ENCODE measurements around the gene C13orf46.
"Not testable (repeated sequence)": the region's sequence is repeated elsewhere in the genome, so short reads cannot be mapped to it uniquely, and the experiment has no call there.

Gene C13orf46

DNA sequence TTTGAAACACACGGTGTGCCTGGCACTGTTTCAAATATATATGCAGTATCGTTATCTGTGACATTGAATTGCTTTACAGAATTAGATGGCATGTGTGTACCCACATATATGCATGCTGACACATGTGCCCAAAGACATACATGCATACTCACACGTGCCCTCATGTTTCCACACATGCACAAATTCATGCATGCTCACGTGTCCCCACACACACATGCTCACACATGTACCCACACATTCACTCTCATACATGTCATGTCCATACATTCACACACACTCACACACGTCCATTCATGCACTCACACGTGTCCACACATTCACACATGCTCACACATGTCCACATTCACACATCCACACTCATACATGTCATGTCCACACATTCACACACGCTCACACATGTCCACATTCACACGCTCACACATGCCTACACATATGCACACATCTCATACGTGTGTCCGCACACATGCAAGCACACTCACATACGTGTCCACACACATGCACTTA, 17.9 kb upstream of the C13orf46 start:
- DNase-seq (ENCODE audit: low spot score) = no peak

DNA sequence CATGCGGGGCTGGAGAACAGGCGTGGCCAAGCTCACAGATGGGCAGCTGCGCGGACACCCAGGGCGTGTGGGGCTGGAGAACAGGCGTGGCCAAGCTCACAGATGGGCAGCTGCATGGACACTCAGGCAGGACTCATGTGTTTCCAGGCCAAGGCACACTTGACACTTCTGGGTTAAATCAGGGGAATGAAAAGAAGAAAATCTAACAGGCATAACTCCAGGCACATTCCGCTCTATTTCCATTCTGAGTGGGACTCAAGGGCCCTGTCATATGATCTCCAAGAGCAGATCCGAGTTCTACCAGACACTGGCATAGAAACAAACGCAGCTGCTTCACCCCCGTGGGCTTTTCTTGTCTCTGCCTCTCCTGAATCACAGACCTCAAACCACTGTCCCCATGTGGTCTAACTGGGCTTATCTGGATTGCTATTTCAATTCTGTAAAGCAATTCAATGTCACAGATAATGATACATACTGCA, 17.4 kb upstream of the C13orf46 start:
- DNase-seq (ENCODE audit: low spot score) = no peak

DNA sequence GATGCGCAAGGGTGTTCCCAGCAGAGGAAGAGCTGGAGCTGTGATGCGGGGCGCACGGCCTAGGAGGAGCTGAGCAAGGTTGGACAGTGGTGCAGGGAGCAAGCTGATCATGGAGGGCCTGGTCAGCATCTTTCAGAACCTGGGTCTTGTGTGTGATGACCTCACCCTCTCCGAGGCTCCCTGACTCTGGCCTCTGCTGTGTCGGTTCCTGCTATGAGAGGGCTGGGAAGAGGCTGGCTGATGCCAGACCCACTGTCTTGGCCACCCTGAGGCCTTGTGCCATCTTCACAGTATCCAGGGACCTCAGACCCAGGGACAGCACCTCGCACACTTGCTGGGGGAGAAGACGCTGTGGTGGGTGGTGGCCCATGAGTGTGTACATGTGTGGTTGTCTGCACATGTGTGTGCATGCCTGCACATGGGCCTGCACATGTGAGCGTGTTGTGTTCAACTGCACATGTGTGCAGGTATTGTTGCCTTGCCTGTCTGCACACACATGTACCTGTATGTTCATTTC, 16.5 kb upstream of the C13orf46 start:
- no peak for DNase-seq (ENCODE audit: low spot score)

DNA sequence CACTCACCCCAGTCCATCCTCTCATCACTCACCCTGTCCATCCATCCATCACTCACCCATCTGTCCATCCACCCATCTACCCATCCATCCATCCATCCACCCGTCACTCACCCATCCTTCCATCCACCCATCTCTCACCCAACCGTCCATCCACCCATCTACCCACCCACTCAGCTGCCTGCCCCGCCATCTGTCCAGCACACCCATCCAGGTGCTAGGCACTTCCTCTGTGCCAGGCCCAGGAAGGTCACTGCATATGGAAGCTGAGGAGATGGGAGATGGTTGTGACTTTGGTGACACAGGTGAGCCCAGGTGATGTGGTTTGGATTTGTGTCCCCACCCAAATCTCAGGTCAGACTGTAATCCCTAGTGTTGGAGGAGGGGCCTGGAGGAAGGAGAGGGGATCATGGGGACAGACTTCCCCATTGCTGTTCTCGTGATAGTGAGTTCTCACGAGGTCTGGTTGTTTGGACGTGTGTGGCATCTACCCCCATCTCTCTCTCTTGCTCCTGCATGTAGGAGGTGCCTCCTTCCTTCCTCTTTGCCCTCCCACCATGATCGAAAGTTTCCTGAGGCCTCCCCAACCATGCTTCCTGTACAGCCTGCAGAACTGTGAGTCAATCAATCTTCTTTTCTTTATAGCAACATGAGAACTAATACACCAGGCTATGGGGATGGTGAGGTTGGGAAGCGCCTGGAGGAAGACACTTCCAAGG, 15.9 kb upstream of the C13orf46 start:
- no peak for DNase-seq (ENCODE audit: low spot score)

DNA sequence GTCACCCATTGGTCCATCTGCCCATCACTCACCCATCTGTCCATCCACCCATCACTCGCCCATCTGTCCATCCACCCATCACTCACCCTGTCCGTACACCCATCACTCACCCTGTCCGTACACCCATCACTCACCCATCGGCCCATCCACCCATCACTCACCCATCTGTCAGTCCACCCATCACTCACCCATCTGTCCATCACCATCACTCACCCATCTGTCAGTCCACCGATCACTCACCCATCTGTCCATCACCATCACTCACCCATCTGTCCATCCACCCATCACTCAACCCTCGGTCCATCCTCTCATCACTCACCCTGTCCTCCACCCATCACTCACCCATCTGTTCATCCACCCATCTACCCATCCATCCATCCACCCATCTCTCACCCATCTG, 15.0 kb upstream of the C13orf46 start:
- not testable (repeated sequence) for DNase-seq (ENCODE audit: low spot score)

DNA sequence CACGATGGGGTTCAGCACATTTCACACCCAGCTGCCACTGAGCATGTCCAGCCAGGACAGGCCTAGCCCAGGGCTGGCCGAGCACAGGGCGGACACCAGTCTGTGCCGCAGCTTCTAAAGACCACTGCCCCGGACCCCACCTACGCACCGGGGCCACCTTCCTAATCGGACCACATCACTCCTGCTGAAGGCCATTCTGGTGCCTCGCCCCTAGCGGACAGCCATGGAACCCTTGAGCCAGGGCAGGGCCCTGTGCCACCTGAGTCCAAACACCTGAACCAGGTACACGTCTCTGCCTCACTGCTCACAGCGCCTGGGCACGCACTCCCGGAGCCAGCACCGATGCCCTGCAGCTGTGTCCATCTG, 8.4 kb upstream of the C13orf46 start:
- no peak for DNase-seq (ENCODE audit: low spot score)

DNA sequence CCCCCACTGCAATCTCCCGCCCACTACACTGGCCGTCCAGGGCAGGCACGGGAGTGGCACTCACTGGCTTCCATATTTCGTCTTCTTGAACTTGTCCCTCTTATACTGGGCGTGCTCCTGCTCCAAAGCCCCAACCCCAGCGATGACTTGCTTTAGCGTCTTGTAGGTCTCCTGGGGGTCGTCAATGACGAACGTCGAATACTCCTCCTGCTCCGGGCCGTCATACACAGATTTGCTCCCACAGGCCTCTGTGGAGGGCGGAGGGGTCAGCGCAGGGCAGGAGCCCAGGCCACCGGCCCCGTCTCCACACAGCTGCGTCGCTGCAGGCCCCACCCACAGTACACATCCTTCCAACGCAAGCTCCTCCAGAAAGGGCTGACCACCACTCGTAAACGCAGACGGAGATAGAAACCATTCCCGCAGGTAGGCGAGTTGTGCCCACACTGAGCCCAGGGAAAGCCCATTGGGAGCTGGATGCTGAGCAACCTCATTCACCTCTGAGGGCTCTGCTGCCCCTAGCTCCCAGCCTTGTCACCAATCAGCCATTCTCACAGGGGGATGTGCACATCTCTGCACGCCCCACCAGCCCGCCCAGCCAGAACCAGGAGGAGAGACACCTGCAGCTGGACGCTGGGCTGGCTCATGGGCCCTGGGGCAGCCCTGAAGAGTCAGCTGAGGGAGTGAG, 7.9 kb upstream of the C13orf46 start:
- no peak for DNase-seq (ENCODE audit: low spot score)

DNA sequence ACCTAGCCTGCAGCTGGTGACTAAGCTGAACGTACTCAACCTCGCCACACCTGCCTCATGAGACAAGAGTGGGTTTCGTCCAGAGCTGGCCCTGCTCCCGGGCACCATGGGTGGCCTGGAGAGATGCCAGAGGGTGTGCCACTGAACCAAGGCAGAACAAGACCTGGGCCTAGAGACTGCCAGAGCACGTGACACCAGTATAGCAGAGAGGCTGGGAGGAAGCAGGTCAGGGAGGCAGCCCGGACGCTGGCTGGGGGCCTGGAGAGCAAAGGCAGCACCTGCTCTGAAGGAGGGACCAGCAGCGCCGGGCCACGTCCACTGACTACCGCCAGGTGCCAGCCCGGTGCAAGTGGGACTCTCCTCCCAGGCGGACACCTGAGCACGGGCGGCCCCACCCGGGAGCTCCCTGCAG, 7.3 kb upstream of the C13orf46 start:
- no peak for DNase-seq (ENCODE audit: low spot score)

DNA sequence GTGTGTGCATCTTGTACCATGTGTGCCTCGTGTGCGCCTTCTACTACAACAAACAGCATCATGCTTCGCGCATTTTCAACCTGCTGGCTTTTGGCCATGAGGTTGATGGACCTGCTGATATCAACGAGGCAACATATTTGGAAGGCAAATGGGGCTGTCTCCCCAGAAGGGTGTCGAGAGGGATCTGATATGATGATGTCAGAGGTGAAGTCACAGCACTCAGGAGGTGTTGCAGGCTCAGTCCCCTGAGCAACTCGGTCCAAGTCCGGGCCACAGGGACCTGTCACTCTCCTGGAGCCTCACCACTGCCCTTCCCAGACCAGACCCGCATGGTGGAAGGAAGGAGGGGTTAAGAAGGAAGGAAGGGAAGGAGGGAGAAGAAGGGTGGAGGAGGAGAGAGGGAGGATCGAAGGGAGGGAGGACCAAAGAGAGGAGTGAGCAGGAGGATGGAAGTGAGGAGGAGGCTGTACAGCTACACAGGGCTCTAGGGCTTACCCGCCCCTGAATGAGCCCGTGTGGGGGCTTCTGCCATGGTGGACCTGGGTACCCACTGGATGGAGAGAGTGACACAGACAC, 6.7 kb upstream of the C13orf46 start:
- no peak for DNase-seq (ENCODE audit: low spot score)

DNA sequence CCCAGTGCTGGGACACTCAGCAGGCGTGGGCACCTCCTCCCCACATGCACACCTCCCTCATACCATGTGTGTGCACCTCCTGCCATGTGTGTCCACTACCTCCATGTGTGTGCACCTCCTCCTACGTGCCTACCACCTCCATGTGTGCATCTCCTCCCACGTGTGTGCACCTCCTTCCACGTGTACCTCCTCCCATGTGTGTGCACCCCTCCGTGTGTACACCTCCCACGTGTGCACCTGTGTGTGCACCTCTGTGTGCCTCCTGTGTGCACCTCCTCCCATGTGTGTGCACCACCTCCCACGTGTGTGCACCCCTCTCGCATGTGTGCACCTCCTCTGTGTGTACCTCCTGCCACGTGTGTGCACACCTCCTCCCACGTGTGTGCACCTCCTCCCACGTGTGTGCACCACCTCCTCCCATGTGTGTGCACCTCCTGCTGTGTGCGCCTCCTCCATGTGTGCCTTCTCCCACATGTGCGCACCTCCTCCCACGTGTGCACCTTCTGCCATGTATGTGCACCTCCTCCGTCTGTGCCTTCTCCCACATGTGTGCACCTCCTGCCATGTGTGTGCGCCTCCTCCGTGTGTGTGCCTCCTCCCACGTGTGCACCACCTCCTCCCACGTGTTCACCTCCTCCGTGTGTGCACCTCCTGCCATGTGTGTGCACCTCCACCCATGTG, 6.1 kb upstream of the C13orf46 start:
- no peak for DNase-seq (ENCODE audit: low spot score)

DNA sequence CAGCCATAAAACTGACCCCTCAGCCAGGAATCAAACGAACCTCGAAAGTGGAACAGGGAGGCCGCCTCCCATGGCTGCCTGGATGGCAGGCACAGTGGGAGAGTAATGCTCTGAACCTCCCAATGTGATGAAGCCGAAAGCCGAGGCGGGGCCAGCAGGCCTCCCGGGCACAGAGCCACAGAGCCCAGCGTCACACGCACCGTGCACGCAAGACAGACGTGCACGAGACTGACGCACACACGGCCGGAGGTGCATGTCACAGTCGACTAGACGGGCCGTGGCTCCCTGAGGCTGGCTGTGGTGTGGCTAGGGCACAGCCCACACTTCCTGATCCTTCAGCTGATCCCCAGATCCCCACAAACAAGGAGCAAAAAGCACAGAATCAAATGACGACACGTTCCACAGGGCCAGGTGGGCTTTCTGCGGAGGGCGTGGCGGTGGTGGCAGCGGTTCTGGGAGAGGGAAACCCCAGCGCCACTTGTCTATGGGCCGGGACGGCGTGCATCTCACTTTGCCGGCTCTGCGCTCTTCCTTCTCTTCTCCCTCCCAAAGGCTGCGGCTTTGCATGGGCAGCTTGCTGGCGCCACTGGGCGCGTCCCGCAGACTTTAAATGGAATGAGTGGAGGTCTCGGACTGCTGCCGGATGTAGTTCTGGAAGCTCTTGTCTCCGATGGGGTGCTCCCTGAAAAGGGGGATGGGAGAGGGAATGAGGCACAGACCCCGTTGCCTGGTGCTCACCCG, 5.0 kb upstream of the C13orf46 start:
- DNase-seq (ENCODE audit: low spot score) = no peak

DNA sequence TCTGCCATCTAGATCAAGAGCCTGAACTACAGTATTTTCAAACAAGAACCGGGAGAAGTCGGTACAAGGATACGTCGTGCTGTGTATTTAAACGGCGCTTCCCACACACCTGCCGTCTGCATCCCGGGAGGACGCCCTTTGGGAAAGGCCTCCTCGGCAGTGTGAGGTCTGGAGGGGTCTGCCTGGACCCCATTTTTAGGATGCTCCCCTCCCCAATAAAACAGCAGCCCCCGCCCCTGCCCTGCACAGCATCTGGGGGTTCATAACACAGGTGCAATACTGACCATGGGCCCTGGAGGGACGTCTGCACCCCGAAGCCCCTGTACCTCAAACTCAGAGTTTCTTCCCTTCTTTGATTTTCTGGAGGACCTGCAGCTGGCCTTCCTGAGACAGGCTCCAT, 4.1 kb upstream of the C13orf46 start:
- no peak for DNase-seq (ENCODE audit: low spot score)

DNA sequence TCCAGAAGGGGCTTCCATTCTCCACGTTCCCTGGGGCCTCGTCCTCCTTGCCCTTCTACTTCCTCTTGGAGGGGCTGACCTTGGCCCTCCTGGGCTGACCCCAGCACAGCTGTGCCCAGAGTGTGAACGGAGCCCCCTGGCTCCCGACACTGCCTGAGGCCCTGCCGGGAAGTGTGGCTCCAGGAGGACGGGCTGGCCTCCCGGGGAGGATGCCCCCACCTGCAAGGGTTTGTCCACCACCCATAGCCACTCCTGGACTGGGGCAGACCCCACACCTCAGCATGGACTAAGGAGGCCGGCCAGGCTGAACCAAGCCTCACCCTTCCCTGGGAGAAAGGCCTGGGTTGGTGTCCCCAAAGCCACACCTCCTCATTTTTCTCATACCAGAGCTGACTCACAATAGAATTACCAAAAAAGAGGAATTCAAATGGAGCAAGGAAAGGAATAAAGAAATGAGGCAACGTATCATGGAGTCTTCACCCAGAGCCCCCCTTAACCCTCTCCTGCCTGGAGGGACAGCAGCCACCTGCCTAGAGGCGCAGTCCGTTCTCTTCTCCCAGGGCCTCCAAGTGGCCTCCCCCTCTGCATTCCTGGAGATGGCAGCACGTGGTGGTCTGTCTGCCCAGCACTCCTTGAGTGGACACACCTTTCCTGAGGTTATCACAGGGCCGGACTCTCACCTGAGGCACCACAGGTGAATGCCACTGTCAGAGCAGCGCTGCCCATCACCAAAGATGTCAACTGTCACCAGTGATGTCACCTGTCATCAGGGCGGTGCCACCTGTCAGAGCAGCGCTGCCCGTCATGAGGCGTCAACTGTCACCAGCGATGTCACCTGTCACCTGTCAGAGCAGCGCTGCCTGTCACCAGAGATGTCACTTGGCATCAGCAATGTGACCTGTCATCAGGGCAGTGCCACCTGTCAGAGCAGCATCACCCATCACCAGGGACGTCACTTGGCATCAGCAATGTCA, 3.1 kb upstream of the C13orf46 start:
- no peak for DNase-seq (ENCODE audit: low spot score)

DNA sequence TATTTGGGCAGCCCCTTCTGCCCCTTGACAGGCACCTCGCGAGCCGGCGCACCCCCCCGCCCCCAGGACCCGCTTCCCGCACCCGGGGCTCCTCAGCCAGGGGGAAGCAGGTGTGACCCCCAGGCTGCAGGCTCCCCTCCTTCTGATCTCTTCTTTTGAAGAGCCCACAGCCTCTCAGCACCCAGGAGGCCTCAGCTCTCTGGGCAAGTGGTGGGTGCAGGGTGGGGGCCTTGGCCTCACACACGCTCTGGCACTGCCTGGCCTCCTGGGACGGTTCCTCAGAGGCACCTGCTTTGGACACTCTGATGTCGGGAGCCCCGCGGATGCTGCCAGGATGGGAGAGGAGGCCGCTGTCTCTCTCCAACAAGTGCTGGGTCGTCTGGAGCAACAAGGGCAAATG, 1.5 kb upstream of the C13orf46 start:
- DNase-seq (ENCODE audit: low spot score) = no peak

DNA sequence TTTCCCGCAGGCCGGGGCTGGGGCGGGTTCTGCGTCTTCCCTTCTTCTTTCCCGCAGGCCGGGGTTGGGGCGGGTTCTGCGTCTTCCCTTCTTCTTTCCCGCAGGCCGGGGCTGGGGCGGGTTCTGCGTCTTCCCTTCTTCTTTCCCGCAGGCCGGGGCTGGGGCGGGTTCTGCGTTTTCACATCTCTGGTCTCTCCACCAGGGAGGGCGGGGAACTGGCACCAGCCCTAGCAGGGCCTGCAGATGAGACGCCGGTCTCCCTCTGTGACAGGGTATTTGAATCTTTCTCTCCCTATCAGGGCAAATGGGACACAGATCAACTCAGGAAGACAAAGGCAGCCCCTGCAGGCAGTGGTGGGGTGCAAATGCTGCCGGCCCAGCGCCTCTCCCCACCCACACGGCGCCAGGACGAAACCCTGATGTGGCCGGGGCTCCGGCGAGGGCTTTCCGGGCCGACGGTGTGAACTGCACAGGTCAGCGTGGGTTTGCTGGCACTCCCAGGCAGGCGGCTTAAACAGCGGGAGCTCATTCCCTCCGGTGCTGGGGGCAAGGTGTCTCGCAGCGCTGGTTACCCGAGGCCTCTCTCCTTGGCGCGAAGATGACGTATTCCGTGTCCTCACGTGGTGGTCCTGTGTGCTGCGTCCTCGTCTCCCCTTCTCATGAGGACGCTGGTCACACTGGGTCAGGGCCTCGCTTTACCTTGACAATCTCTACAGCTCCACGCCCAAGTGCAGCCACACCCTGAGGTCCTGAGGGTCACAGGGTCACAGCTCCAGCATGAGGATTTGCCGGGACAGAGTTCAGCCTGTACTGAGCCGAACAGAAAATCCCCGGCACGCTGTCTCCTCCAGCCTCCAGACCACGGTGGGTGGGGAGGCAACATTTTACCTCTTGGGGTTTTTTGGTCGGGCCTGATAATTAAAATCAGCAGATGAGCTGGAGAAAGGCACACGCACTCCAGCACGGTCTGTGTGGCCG, 717 bp upstream of the C13orf46 start:
- no peak for DNase-seq (ENCODE audit: low spot score)

DNA sequence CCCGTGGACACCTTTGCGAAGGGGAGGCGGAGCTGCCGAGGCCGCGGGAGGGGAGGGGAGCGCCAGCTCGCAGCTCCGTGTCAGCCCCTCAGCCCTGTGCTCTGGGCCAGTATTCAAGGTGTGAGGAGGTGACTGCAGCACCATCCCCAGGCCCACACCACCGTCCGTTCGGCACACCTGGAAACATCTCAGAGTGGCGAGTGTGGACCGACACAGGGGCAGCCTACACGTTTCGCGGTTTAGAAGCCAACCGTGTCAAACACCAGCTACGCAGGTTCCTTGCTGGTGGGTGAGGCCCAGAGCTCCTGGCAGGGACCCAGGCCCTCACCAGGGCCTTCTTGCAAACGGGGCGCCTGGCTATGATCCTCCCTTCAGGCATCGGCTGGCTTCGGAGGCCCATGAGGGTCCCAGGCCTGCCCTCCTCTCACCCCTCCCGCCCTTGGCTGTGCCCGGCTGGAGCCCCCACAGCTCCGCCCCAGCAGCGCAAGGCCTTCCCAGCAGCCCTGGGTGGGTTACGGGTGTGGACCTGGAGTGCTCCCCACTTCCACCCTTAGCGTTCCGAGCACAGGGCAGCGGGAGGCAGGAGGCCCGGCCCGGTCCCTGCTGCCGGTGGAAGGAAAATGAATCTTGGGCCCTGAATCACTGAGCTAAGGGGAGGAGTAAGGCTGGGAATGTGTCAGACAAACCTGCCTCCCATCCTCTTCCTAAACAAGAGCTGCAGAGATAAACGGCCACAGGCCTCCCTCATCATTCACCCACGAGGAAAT, 1.2 kb downstream of the C13orf46 start:
- no peak for DNase-seq (ENCODE audit: low spot score)

DNA sequence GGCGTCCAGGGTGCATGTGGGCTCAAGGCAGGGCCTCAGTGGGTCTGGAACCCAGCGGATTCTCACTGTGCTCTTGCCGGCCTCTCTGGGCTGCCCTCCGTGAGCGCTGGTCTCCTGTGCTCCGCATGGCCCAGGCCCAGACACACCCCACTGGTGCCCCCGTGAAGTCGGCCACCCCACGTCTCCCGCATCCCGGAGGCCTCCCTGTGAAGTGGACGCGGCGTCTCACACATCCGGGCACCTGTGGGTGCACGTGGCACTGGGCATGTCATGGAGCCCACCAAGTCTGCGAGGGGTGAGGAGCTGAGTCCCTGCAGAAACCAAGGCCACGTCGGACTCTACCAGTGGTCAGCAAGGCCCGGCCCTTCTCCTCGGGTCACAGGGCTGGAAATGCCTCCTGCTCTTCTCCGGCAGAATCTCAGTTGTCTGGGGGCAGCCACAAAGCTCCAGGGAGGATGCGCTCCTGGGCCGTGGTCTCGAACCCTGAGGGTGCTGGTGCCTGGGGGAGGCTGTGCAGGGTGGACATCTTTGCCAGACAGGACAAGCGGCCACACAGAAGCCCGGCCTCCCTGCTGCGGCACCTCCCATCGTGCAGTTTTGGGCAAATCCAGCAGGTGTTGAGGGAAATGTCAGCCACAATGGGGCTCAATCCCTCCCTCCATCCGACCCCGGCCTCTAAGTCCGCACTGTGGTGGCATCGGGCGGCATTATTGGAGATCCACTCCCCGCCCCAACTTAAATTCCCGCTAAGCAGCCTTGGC, 2.2 kb downstream of the C13orf46 start:
- no peak for DNase-seq (ENCODE audit: low spot score)
